SW 1271 (cell line): ENCODE measurements around the gene ZNF410.

Experiments used
- DNase-seq, 2 experiments: peaks; one replicate each; lab custom pipeline; 2025; lab: John Stamatoyannopoulos, UW

ZNF410 gene

GRCh38 chr14:73949752-73950734, 63.4 kb downstream of the ZNF410 start, which contains the start of the genes COQ6 and FAM161B:
COQ6 (plus strand) TSS chr14:73950302; CDS start chr14:73950333, 31 bp downstream.
FAM161B (minus strand) TSS chr14:73950094; CDS start chr14:73950026, 68 bp downstream.
- peak; percentile 96 to 99 for DNase-seq

- DNase-seq = no peak
These were observed 67.1 kb downstream of the ZNF410 start for GRCh38 chr14:73953731-73954130.

- no peak for DNase-seq
These were observed 69.0 kb downstream of the ZNF410 start for GRCh38 chr14:73955674-73956073.

- no peak for DNase-seq
These were observed 71.9 kb downstream of the ZNF410 start for GRCh38 chr14:73958591-73958990.

GRCh38 chr14:73961192-73961591, 74.5 kb downstream of the ZNF410 start:
- no peak for DNase-seq

GRCh38 chr14:73965216-73965615, 78.6 kb downstream of the ZNF410 start:
- DNase-seq = no peak

DNA sequence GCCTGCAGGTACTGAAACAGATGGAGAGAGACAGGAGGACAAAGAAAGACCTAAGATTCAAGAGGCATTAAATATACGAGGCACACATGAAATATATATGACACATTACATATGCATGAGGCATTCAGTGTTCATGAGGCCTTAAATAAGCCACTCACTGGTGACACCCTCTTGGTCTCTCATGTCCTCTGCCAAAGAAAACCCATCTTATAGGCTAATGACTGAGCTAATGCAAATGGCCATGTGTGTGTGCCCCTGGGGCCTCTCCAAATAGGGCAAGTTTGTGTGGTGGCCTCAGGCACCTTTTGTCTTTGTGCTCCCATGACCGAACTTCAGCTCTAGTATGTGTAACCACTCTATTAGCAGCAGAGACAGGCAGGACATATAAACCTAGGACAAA, 82.2 kb downstream of the ZNF410 start:
- DNase-seq = no peak

DNA sequence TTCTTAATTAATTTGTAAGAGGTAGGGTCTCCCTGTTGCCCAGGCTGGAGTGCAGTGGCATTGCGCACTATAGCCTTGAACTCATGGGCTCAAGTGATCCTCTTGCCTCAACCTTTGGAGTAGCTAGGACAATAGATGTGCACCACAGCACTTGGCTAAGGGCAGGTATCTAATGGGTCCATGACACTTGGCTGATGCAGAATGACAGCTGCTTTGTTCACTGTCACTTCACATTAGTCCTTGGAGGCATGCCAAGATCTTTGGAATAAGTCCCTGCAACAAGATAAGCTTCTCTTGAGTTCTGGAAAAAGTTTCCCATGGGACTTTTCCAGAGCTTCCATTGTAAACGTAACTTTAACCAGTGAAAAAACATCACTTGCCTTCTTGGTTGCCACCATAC, 86.8 kb downstream of the ZNF410 start:
- no peak for DNase-seq

- DNase-seq = no peak
These were observed 89.5 kb downstream of the ZNF410 start for GRCh38 chr14:73976125-73976524.

GRCh38 chr14:73977896-73978295, 91.2 kb downstream of the ZNF410 start:
- no peak for DNase-seq
